Osteoblast (primary cell): ENCODE results near the gene HRC. TPM values are rescaled to one million over a fixed set of nuclear protein-coding genes. Genes with fewer than 3 reads are reported as not detected.

ENCODE experiments used
- DNase-seq: peaks from one replicate; pipeline ENCODE4 v3.0.0; 2011; ENCODE audit warnings: low spot score, mixed read lengths; ENCODE audit not compliant: insufficient read length; ENCODE audit errors: missing footprints
- H2AFZ ChIP-seq: 2 replicates; pipeline ENCODE4 v1.6.0; 2011; ENCODE audit warnings: mild to moderate bottlenecking, low read length
- H3K27ac ChIP-seq: 2 replicates; pipeline ENCODE4 v1.5.1; 2011; ENCODE audit warnings: mild to moderate bottlenecking, low read depth, low read length, moderate library complexity
- H3K27me3 ChIP-seq: 2 replicates; pipeline ENCODE4 v1.6.0; 2012; ENCODE audit warnings: mild to moderate bottlenecking, control low read depth, inconsistent platforms, low read length, moderate library complexity; ENCODE audit not compliant: insufficient read depth
- H3K36me3 ChIP-seq: 2 replicates; pipeline ENCODE4 v1.5.1; 2011; ENCODE audit warnings: mild to moderate bottlenecking, low read length, control low read depth, moderate library complexity; ENCODE audit not compliant: insufficient read depth
- H3K4me1 ChIP-seq: 2 replicates; pipeline ENCODE4 v1.5.1; 2011; ENCODE audit warnings: mild to moderate bottlenecking, low read length, control low read depth, moderate library complexity; ENCODE audit not compliant: insufficient read depth
- H3K4me2 ChIP-seq: 2 replicates; pipeline ENCODE4 v1.6.0; 2011; ENCODE audit warnings: mild to moderate bottlenecking, low read length; ENCODE audit not compliant: insufficient read depth
- H3K4me3 ChIP-seq: fragments of 200-600 bp; sonication (generic); 3 replicates; pipeline ENCODE4 v1.5.1; 2012; ENCODE audit warnings: mild to moderate bottlenecking, low read length, inconsistent platforms; ENCODE audit not compliant: insufficient read depth
- H3K79me2 ChIP-seq: 2 replicates; pipeline ENCODE4 v1.6.0; 2012; ENCODE audit warnings: mild to moderate bottlenecking, low read length, control low read depth, inconsistent platforms; ENCODE audit not compliant: insufficient read depth
- H3K9me3 ChIP-seq: 2 replicates; pipeline ENCODE4 v1.5.1; 2011; ENCODE audit warnings: low read depth, low read length, control low read depth
- H4K20me1 ChIP-seq: 2 replicates; pipeline ENCODE4 v1.6.0; 2012; ENCODE audit warnings: mild to moderate bottlenecking, low read length, control low read depth; ENCODE audit not compliant: insufficient read depth
- total RNA-seq: library from RNA; depleted of rRNA; stranded (reverse); fragments of >200 nt; gene quantifications from 2 replicates; pipeline ENCODE4 v1.2.3, GENCODE V29; 2012
- TF ChIP-seq, protein P1 (sequence below): IDR thresholded peaks from 2 replicates; pipeline ENCODE4 v1.5.1; 2011; ENCODE audit warnings: mild to moderate bottlenecking, low read depth, low read length, moderate library complexity; ENCODE audit errors: extremely low read depth

HRC gene
- total RNA-seq, 1 donor, result not detected

DNA sequence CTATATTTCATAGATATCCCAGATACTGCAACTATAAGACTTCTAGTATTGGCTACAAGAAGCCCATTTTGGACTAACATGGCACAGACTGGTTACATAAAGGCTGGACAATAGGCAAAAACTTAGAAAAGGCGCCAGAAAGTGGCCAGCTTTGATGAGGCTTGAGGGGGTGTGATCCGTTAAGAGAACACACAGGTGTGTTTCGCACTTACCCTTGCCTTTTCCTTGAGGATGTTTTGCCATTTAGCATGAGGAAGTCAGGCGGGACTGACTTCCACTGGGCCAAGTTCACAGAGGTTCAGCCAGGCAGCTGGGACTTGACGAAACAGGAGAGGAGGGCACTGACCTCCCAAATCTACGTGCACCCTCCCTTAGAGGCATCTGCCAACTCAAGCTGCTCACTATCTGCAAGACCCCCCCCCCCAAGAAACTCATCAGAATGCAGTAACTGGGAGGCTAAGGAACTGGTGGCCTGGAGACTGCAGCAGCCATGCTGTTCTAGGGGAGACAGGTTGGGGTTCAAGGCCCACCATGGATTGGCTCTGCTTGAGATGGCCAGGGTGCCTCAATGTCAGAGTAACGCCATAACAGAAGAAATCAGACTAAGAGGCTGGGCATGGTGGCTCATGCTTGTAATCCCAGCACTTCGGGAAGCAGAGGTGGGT lies 45.5 kb downstream of the HRC start:
- H3K4me3 ChIP-seq, result no peak overlapping the region
- peaks cover 37% of the 10 kb centered on the region for H4K20me1 ChIP-seq
- H3K36me3 ChIP-seq, result peaks cover 52% of the 10 kb centered on the region
- H2AFZ ChIP-seq, result no peak overlapping the region
- peak overlapping the region; percentile 54 for H3K27ac ChIP-seq
- peaks cover 15% of the 10 kb centered on the region for H3K79me2 ChIP-seq
- H3K9me3 ChIP-seq, result no peaks in the 10 kb centered on the region
- TF ChIP-seq, protein P1, sequence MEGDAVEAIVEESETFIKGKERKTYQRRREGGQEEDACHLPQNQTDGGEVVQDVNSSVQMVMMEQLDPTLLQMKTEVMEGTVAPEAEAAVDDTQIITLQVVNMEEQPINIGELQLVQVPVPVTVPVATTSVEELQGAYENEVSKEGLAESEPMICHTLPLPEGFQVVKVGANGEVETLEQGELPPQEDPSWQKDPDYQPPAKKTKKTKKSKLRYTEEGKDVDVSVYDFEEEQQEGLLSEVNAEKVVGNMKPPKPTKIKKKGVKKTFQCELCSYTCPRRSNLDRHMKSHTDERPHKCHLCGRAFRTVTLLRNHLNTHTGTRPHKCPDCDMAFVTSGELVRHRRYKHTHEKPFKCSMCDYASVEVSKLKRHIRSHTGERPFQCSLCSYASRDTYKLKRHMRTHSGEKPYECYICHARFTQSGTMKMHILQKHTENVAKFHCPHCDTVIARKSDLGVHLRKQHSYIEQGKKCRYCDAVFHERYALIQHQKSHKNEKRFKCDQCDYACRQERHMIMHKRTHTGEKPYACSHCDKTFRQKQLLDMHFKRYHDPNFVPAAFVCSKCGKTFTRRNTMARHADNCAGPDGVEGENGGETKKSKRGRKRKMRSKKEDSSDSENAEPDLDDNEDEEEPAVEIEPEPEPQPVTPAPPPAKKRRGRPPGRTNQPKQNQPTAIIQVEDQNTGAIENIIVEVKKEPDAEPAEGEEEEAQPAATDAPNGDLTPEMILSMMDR, result no peak
- peak; percentile 75 for DNase-seq
- H3K4me2 ChIP-seq, result no peak overlapping the region
- no peaks in the 10 kb centered on the region for H3K27me3 ChIP-seq
- H3K4me1 ChIP-seq, result peaks cover 19% of the 10 kb centered on the region

DNA sequence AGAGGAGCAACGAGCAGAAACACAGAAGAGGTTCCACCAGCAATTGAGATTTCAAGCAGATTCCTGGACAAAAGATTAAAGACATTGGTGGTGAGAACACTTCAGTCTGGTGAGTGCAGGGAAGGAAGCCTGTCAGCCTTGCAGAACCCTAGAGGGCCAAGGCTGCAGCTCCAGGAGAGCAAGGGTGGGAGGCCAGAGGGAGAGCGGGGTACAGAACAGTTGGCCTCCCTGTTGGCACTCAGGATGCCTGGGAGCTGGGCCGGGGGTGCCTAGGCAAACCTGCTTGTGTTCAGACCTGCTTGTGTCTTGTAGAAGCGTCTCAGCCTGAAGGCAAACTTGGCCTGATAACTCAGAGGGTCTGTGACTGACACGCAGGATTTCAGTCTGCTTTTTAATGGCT lies 46.1 kb downstream of the HRC start:
- H3K79me2 ChIP-seq, result peaks cover 18% of the 10 kb centered on the region
- no peak overlapping the region for H3K4me2 ChIP-seq
- H2AFZ ChIP-seq, result no peak overlapping the region
- peaks cover 57% of the 10 kb centered on the region for H3K36me3 ChIP-seq
- no peaks in the 10 kb centered on the region for H3K27me3 ChIP-seq
- no peaks in the 10 kb centered on the region for H3K9me3 ChIP-seq
- peaks cover 19% of the 10 kb centered on the region for H3K4me1 ChIP-seq
- TF ChIP-seq, protein P1, result no peak
- no peak overlapping the region for H3K4me3 ChIP-seq
- peaks cover 37% of the 10 kb centered on the region for H4K20me1 ChIP-seq
- H3K27ac ChIP-seq, result no peak overlapping the region
- DNase-seq, result no peak

DNA sequence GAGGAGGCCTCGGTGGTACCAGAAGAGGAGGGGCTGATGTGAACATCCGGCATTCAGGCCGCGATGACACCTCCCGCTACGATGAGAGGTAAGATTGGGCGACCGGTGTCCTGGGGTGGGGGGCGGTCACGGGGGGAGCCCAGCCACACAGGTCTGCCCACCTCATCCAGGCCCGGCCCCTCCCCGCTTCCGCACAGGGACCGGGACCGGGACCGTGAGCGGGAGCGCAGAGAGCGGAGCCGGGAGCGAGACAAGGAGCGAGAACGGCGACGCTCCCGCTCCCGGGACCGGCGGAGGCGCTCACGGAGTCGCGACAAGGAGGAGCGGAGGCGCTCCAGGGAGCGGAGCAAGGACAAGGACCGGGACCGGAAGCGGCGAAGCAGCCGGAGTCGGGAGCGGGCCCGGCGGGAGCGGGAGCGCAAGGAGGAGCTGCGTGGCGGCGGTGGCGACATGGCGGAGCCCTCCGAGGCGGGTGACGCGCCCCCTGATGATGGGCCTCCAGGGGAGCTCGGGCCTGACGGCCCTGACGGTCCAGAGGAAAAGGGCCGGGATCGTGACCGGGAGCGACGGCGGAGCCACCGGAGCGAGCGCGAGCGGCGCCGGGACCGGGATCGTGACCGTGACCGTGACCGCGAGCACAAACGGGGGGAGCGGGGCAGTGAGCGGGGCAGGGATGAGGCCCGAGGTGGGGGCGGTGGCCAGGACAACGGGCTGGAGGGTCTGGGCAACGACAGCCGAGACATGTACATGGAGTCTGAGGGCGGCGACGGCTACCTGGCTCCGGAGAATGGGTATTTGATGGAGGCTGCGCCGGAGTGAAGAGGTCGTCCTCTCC lies 47.4 kb downstream of the HRC start:
- Histone ChIP-seq H4K20me1 (peaks cover 37% of the 10 kb centered on the region), H3K4me2 (no peak overlapping the region), H3K4me1 (peaks cover 14% of the 10 kb centered on the region), H3K79me2 (peaks cover 21% of the 10 kb centered on the region), H2AFZ (no peak overlapping the region), H3K4me3 (no peak overlapping the region), H3K27ac (no peak overlapping the region), H3K36me3 (peaks cover 63% of the 10 kb centered on the region), H3K27me3 (no peaks in the 10 kb centered on the region), H3K9me3 (no peaks in the 10 kb centered on the region)
- TF ChIP-seq, protein P1, result no peak
- DNase-seq, result peak; percentile 3

DNA sequence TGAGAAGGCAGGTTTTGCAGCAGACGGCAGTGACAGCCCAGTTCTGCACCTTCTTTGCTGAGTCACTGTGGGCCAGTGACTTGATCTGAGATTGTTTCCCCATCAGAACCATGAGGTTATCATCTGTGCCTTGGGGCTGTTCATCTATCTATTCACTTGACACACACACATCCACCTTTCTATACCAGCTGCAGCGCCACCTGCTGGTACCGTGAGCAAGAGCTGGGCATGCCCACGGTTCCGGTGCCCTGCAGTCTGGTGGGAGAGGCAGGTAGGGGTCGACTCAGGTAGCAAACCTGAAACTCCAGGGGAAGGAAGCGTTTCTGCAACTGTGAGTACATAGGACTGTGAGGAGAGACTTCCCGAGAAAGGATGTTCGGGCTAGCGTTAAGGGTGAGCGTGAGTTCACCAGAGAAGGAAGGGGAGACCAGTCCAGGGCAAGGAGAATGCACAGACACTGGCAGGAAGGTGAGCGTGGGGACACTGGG lies 48.5 kb downstream of the HRC start:
- Histone ChIP-seq H4K20me1 (peaks cover 45% of the 10 kb centered on the region), H3K9me3 (no peaks in the 10 kb centered on the region), H3K27me3 (no peaks in the 10 kb centered on the region), H3K79me2 (peaks cover 26% of the 10 kb centered on the region), H2AFZ (no peak overlapping the region), H3K4me3 (no peak overlapping the region), H3K4me2 (no peak overlapping the region), H3K4me1 (peaks cover 14% of the 10 kb centered on the region), H3K36me3 (peaks cover 70% of the 10 kb centered on the region), H3K27ac (no peak overlapping the region)
- DNase-seq, result peak; percentile 92
- TF ChIP-seq, protein P1, result peak; percentile 82
